Epithelial cell of esophagus (primary cell): ENCODE measurements around the gene CYP19A1.
A peak's percentile ranks its signal among the peaks of the same experiment; 100 is the strongest.

Source experiments
- DNase-seq: peaks from one replicate; pipeline ENCODE4 v3.0.0; 2010; ENCODE audit warnings: low read depth
- H3K4me3 ChIP-seq: 2 replicates; pipeline ENCODE4 v1.5.1; 2011; ENCODE audit warnings: mild to moderate bottlenecking, low read length, control low read depth
- TF ChIP-seq, protein P1 (sequence below): IDR thresholded peaks from 2 replicates; pipeline ENCODE4 v1.5.1; 2011; ENCODE audit warnings: low read depth, mild to moderate bottlenecking, low read length, control low read depth, inconsistent platforms; ENCODE audit not compliant: insufficient read depth; ENCODE audit errors: missing control alignments

The CYP19A1 gene

DNA sequence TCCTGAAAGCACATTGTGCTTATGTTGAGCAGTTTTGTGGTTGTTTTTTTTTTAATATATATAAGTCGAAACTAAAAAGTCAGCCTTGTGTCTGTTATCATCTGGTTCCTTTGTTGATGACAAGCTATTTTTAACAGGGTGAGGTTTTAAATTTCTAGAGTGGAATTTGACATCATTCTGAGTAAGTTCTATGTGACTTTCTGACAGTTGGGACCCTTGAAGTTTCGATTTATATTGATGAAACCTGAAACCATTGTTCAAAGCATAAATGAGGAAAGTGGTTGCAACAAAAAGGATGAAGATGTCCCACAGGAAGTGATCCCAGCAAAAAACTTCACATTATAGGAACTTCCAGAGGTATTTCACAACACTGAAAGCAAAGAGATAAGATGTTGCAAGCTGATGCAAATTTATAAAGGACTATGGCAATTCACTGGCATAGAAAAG, 94.0 kb downstream of the CYP19A1 start:
- TF ChIP-seq, protein P1, sequence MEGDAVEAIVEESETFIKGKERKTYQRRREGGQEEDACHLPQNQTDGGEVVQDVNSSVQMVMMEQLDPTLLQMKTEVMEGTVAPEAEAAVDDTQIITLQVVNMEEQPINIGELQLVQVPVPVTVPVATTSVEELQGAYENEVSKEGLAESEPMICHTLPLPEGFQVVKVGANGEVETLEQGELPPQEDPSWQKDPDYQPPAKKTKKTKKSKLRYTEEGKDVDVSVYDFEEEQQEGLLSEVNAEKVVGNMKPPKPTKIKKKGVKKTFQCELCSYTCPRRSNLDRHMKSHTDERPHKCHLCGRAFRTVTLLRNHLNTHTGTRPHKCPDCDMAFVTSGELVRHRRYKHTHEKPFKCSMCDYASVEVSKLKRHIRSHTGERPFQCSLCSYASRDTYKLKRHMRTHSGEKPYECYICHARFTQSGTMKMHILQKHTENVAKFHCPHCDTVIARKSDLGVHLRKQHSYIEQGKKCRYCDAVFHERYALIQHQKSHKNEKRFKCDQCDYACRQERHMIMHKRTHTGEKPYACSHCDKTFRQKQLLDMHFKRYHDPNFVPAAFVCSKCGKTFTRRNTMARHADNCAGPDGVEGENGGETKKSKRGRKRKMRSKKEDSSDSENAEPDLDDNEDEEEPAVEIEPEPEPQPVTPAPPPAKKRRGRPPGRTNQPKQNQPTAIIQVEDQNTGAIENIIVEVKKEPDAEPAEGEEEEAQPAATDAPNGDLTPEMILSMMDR = no peak
- H3K4me3 ChIP-seq = no peak overlapping the region

GRCh38 chr15:51243774-51244173, 94.6 kb downstream of the CYP19A1 start:
- H3K4me3 ChIP-seq = no peak overlapping the region
- TF ChIP-seq, protein P1 = no peak
- DNase-seq = peak; percentile 79

More for the DNA sequence above, 94.0 kb downstream of the CYP19A1 start:
- DNase-seq = no peak

GRCh38 chr15:51240066-51240465, 98.3 kb downstream of the CYP19A1 start:
- no peak overlapping the region for H3K4me3 ChIP-seq
- TF ChIP-seq, protein P1 = no peak
- DNase-seq = no peak

- peak; percentile 68 for DNase-seq
- H3K4me3 ChIP-seq = no peak overlapping the region
- TF ChIP-seq, protein P1 = no peak
These were observed 100.6 kb downstream of the CYP19A1 start for GRCh38 chr15:51237816-51238215.

DNA sequence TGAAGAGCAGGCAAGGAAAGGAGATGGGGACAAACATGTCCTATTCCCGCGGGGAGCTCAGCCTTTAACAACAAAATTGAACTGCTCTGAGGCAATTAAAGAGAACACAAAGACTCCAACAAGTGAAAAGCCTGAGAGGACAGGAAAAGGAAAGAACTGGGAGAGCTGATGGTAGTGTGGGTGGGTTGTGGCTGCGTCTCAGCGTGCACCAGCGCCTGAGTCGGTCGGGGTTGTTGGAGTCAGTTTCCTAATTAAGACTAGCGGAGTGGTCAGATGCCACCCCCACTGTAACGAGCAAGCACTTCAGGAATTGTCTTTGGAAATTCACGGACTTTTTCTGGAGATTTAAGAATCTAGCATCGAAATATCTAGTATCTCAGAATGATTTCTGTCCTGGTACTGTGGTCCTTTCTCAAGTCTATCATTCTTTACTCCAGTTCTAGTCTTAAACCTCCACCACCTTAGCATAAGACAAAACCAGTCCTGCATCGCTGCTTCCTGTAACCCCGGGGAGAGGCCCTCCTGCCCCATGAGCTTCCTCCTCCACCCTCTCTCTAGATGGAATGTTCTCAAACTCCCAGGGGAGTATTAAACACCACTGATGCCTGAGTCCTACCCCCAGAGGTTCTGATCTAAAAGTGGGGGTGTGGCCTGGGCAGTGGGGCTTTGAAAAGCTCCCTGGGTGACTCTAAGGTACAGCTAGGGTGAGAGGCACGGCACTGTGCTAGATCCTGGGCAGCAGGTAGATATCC, 104.0 kb downstream of the CYP19A1 start:
- TF ChIP-seq, protein P1 = no peak
- no peak overlapping the region for H3K4me3 ChIP-seq
- DNase-seq = no peak

- TF ChIP-seq, protein P1 = no peak
- no peak overlapping the region for H3K4me3 ChIP-seq
- DNase-seq = no peak
These were observed 105.8 kb downstream of the CYP19A1 start for GRCh38 chr15:51232581-51232980.

- peak; percentile 40 for DNase-seq
- no peak overlapping the region for H3K4me3 ChIP-seq
- TF ChIP-seq, protein P1 = peak; percentile 8
These were observed 108.5 kb downstream of the CYP19A1 start for GRCh38 chr15:51229907-51230330.
